GM23338 (cell line): ENCODE results near the gene MAT2B. TPM values are rescaled to one million over a fixed set of nuclear protein-coding genes. Genes with fewer than 3 reads are reported as not detected.

ENCODE experiments used
- ATAC-seq: fragments of 200-7000 bp; cut with Tn5 transposase; 3 replicates; pipeline ENCODE4 v1.9.1; 2020
- DNase-seq: peaks from one replicate; pipeline ENCODE4 v3.0.0-alpha.2; 2015; ENCODE audit warnings: low spot score
- H2AFZ ChIP-seq: fragments of 200-600 bp; sonication (generic); 2 replicates; pipeline ENCODE4 v1.8.0; 2016; ENCODE audit warnings: antibody characterized with exemption, mild to moderate bottlenecking, moderate library complexity
- H3F3A ChIP-seq: fragments of 200-600 bp; sonication (generic); replicated peaks from 2 replicates; pipeline ENCODE4 v1.8.0; 2017; ENCODE audit warnings: antibody characterized with exemption, mixed run types, low read depth
- H3K27ac ChIP-seq: fragments of 200-600 bp; sonication (generic); 2 replicates; pipeline ENCODE4 v1.6.1; 2016; ENCODE audit warnings: low read depth
- H3K27me3 ChIP-seq: fragments of 200-600 bp; sonication (generic); 2 replicates; pipeline ENCODE4 v1.8.0; 2016; ENCODE audit warnings: mild to moderate bottlenecking, mixed run types, moderate library complexity; ENCODE audit not compliant: insufficient read depth
- H3K36me3 ChIP-seq: fragments of 200-600 bp; sonication (generic); 2 replicates; pipeline ENCODE4 v1.8.0; 2016; ENCODE audit warnings: mild to moderate bottlenecking; ENCODE audit not compliant: insufficient read depth
- H3K4me1 ChIP-seq: fragments of 200-600 bp; sonication (generic); 2 replicates; pipeline ENCODE4 v1.8.0; 2016; ENCODE audit warnings: mild to moderate bottlenecking, moderate library complexity; ENCODE audit not compliant: insufficient read depth
- H3K4me2 ChIP-seq: fragments of 200-600 bp; sonication (generic); 2 replicates; pipeline ENCODE4 v1.7.1; 2017; ENCODE audit warnings: mixed run types
- H3K4me3 ChIP-seq: fragments of 200-600 bp; sonication (generic); 2 replicates; pipeline ENCODE4 v1.6.1; 2016; ENCODE audit warnings: mixed run types
- H3K79me2 ChIP-seq: fragments of 200-600 bp; sonication (generic); replicated peaks from 2 replicates; pipeline ENCODE4 v1.8.0; 2017; ENCODE audit warnings: mild to moderate bottlenecking; ENCODE audit not compliant: insufficient read depth
- H3K9me2 ChIP-seq: fragments of 200-600 bp; sonication (generic); 2 replicates; pipeline ENCODE4 v1.8.0; 2017; ENCODE audit not compliant: insufficient read depth
- H4K20me1 ChIP-seq: fragments of 200-600 bp; sonication (generic); replicated peaks from 2 replicates; pipeline ENCODE4 v1.8.0; 2017; ENCODE audit warnings: mild to moderate bottlenecking; ENCODE audit not compliant: insufficient read depth
- H3K27ac Mint-ChIP-seq: 2 replicates; pipeline ENCODE4 v1.8.0; 2020; ENCODE audit warnings: inconsistent platforms, mild to moderate bottlenecking, moderate library complexity, mixed read lengths
- H3K27me3 Mint-ChIP-seq: 3 replicates; pipeline ENCODE4 v1.8.0; 2022; ENCODE audit warnings: low read depth, mild to moderate bottlenecking, moderate library complexity, mixed read lengths, inconsistent platforms; ENCODE audit not compliant: insufficient read depth, poor library complexity
- H3K36me3 Mint-ChIP-seq: 3 replicates; pipeline ENCODE4 v1.8.0; 2021; ENCODE audit warnings: low read depth, mild to moderate bottlenecking, inconsistent platforms, moderate library complexity, mixed read lengths
- H3K4me1 Mint-ChIP-seq: 3 replicates; pipeline ENCODE4 v1.8.0; 2020; ENCODE audit warnings: mild to moderate bottlenecking, inconsistent platforms, mixed read lengths
- H3K4me3 Mint-ChIP-seq: 3 replicates; pipeline ENCODE4 v1.8.0; 2021; ENCODE audit warnings: moderate library complexity, mild to moderate bottlenecking, inconsistent platforms, mixed read lengths
- H3K9me3 Mint-ChIP-seq: 3 replicates; pipeline ENCODE4 v1.8.0; 2020; ENCODE audit warnings: moderate library complexity, mild to moderate bottlenecking, inconsistent platforms, mixed read lengths
- CREB1 ChIP-seq: fragments of 250-450 bp; sonication (Bioruptor Pico); IDR thresholded peaks from 2 replicates; pipeline ENCODE4 v1.5.0; 2020; ENCODE audit warnings: low read depth, mild to moderate bottlenecking, moderate library complexity
- POLR2AphosphoS5 ChIP-seq: IDR thresholded peaks from 2 replicates; pipeline ENCODE4 v1.6.1; 2016; ENCODE audit warnings: antibody characterized with exemption, low read depth
- ZNF114 ChIP-seq: fragments of 250-450 bp; sonication (Bioruptor Pico); IDR thresholded peaks from 2 replicates; pipeline ENCODE4 v1.5.0; 2020; ENCODE audit warnings: mild to moderate bottlenecking, moderate library complexity
- polyA plus RNA-seq: library from polyadenylated mRNA; unstranded; fragments of >200 nt; fragmentation: Nextera tagmentation; extraction: Ambion mirVana; gene quantifications from 2 replicates; pipeline ENCODE4 v1.2.1, GENCODE V29; 2016
- total RNA-seq: library from RNA; depleted of rRNA; stranded (reverse); fragments of >200 nt; shearing (Covaris generic); gene quantifications from 2 replicates; pipeline ENCODE4 v1.2.3, GENCODE V29; 2014
- TF ChIP-seq, protein P1 (sequence below), 2 experiments: fragments of 200-600 bp in 1 of 2; sonication (generic) in 1 of 2; conservative IDR thresholded peaks; 2 replicates each; pipeline versions ENCODE4 v1.5.1 to v1.6.1; 2016 to 2017; ENCODE audit warnings: antibody characterized with exemption in 2 of 2, low read depth in 2 of 2, mild to moderate bottlenecking in 2 of 2, moderate library complexity in 1 of 2
- TF ChIP-seq, protein P2 (sequence below): IDR thresholded peaks from one replicate; pipeline ENCODE4 v1.6.1; 2018; ENCODE audit warnings: antibody characterized with exemption; ENCODE audit not compliant: unreplicated experiment

MAT2B gene
- total and polyA plus RNA-seq, 2 experiments from 2014 or later: 81.4 to 120 TPM

DNA sequence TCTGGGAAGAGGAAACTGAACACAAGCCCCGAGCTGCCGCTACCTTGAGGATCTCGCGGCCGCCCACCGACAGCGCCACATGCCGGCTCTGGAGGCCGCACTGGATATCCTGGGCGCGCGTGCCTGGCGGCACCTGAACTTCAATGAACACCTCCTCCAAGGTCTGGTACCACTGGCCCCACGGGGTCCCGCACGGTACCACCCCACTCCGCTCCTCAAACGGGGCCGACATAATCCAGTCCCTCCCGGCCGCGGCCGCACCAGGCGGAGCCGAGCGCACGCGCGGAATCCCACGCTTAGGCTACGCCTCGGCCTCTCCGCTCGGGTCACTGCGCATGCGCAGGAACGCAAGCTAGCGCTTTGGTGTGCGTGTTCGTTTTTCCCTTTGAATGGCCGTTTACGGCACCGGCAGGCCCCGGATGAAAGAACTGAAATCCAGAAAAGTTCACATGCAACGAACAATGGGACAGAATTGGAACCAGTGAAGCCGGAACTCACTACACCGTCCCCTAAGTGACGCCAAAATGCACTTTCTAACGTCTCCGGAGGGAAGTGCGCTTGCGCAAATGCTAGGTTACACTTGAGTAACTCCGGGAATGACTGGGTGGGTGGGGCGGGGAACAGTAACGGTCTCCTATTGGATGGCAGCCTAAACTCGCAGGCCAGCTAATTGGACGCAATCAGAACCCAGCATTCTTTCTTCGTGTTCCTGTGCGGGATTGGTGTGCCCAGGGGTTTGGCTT, 45.4 kb upstream of the MAT2B start, which contains the start of gene NUDCD2:
TSS of gene NUDCD2 (minus strand) at position 284 of the 743 bp plus-strand sequence. CDS start at position 232, 52 bp downstream.
- peak; percentile 89 for ATAC-seq
- Histone ChIP-seq H3F3A (peaks cover 9% of the 10 kb centered on the region; the same call in 1 of the 2 replicates), H3K27me3 (no peaks in the 10 kb centered on the region), H3K4me2 (peak within 1 kb of the TSS; percentile 96), H3K36me3 (peaks cover 22% of the 10 kb centered on the region; the same call in 1 of the 2 replicates), H4K20me1 (no peaks in the 10 kb centered on the region), H3K79me2 (peaks cover 65% of the 10 kb centered on the region), H3K4me1 (peaks cover 12% of the 10 kb centered on the region), H3K27ac (peak within 1 kb of the TSS; percentile 99), H2AFZ (peak within 1 kb of the TSS; percentile 86; the same call in 1 of the 2 replicates), H3K9me2 (no peaks in the 10 kb centered on the region; the same call in 1 of the 2 replicates), H3K4me3 (peak within 1 kb of the TSS; percentile 91)
- Mint-ChIP-seq H3K36me3 (peaks cover 36% of the 10 kb centered on the region), H3K27ac (peak within 1 kb of the TSS; percentile 100), H3K9me3 (peaks cover 3% of the 10 kb centered on the region; the same call in 2 of the 3 replicates), H3K27me3 (peaks cover 13% of the 10 kb centered on the region), H3K4me1 (peaks cover 7% of the 10 kb centered on the region), H3K4me3 (peak within 1 kb of the TSS; percentile 99)
- TF ChIP-seq, protein P1, sequence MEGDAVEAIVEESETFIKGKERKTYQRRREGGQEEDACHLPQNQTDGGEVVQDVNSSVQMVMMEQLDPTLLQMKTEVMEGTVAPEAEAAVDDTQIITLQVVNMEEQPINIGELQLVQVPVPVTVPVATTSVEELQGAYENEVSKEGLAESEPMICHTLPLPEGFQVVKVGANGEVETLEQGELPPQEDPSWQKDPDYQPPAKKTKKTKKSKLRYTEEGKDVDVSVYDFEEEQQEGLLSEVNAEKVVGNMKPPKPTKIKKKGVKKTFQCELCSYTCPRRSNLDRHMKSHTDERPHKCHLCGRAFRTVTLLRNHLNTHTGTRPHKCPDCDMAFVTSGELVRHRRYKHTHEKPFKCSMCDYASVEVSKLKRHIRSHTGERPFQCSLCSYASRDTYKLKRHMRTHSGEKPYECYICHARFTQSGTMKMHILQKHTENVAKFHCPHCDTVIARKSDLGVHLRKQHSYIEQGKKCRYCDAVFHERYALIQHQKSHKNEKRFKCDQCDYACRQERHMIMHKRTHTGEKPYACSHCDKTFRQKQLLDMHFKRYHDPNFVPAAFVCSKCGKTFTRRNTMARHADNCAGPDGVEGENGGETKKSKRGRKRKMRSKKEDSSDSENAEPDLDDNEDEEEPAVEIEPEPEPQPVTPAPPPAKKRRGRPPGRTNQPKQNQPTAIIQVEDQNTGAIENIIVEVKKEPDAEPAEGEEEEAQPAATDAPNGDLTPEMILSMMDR (conservative IDR thresholded peaks at IDR 0.05; ENCODE audit: low read depth in 2 of 2): peak in 1 of 2 experiments; percentile 28; a peak in 1 of 4 replicates
- TF ChIP-seq POLR2AphosphoS5: peak; percentile 90
- peak; percentile 71 for TF ChIP-seq CREB1 (CRISPR knock-in tag)
- no peak for TF ChIP-seq ZNF114 (CRISPR knock-in tag)
- DNase-seq: peak; percentile 99

DNA sequence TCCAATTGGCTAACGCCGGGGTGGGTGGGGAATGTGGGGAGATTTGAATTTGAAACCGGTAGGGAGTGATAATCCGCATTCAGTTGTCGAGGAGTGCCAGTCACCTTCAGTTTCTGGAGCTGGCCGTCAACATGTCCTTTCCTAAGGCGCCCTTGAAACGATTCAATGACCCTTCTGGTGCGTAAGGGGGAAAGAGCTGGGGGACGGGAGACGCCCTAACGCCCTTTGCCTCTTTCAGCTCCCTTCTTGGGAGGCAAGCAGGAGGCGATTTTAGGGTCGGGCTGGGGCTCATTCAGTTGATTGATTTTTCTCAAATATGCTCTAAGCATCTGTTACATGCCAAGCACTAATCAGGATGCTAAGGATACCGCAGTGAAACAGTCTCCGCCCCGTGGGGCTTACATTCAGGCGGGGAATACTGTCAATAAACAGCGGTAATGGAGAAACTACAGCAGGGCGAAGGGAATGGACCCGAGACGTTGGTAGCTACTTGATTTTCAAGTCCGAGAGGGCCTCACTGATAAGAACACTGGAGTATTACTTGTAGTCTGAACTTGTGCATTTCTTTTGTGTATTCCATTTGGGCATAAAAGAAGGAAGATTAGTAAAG, 44.8 kb upstream of the MAT2B start, which contains the start of gene HMMR:
TSS of gene HMMR (plus strand) at position 71 of the 610 bp plus-strand sequence. CDS start at position 132, 61 bp downstream.
- peaks cover 3% of the 10 kb centered on the region; the same call in 1 of the 3 replicates for H3K9me3 Mint-ChIP-seq
- peaks cover 9% of the 10 kb centered on the region; the same call in 1 of the 2 replicates for H3F3A ChIP-seq
- H3K9me2 ChIP-seq: no peaks in the 10 kb centered on the region; the same call in 1 of the 2 replicates
- peaks cover 29% of the 10 kb centered on the region; the same call in 1 of the 2 replicates for H3K36me3 ChIP-seq
- peak within 1 kb of the TSS; percentile 100 for H3K27ac Mint-ChIP-seq
- peaks cover 13% of the 10 kb centered on the region for H3K27me3 Mint-ChIP-seq
- no peaks in the 10 kb centered on the region for H3K27me3 ChIP-seq
- H3K4me3 Mint-ChIP-seq: peak within 1 kb of the TSS; percentile 99
- H3K4me1 ChIP-seq: peaks cover 12% of the 10 kb centered on the region
- peak within 1 kb of the TSS; percentile 96 for H3K4me2 ChIP-seq
- peaks cover 7% of the 10 kb centered on the region for H3K4me1 Mint-ChIP-seq
- peak within 1 kb of the TSS; percentile 91 for H3K4me3 ChIP-seq
- DNase-seq (peak; percentile 48), ATAC-seq (peak; percentile 13)
- H3K36me3 Mint-ChIP-seq: peaks cover 31% of the 10 kb centered on the region
- peak within 1 kb of the TSS; percentile 99 for H3K27ac ChIP-seq
- peak within 1 kb of the TSS; percentile 86; the same call in 1 of the 2 replicates for H2AFZ ChIP-seq
- H4K20me1 ChIP-seq: no peaks in the 10 kb centered on the region
- H3K79me2 ChIP-seq: peaks cover 66% of the 10 kb centered on the region
- TF ChIP-seq, protein P2, sequence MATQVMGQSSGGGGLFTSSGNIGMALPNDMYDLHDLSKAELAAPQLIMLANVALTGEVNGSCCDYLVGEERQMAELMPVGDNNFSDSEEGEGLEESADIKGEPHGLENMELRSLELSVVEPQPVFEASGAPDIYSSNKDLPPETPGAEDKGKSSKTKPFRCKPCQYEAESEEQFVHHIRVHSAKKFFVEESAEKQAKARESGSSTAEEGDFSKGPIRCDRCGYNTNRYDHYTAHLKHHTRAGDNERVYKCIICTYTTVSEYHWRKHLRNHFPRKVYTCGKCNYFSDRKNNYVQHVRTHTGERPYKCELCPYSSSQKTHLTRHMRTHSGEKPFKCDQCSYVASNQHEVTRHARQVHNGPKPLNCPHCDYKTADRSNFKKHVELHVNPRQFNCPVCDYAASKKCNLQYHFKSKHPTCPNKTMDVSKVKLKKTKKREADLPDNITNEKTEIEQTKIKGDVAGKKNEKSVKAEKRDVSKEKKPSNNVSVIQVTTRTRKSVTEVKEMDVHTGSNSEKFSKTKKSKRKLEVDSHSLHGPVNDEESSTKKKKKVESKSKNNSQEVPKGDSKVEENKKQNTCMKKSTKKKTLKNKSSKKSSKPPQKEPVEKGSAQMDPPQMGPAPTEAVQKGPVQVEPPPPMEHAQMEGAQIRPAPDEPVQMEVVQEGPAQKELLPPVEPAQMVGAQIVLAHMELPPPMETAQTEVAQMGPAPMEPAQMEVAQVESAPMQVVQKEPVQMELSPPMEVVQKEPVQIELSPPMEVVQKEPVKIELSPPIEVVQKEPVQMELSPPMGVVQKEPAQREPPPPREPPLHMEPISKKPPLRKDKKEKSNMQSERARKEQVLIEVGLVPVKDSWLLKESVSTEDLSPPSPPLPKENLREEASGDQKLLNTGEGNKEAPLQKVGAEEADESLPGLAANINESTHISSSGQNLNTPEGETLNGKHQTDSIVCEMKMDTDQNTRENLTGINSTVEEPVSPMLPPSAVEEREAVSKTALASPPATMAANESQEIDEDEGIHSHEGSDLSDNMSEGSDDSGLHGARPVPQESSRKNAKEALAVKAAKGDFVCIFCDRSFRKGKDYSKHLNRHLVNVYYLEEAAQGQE: no peak
- TF ChIP-seq POLR2AphosphoS5: peak; percentile 94
